ENCODE data around the gene MACROD1. TPM values are rescaled to one million over a fixed set of nuclear protein-coding genes. Genes with fewer than 3 reads are reported as not detected.

Gene MACROD1
- total and polyA plus RNA-seq, 9 of the 15 experiments (the other 6 are each of a cell fraction or from before 2014, with no cell fraction given) = 1.1 to 60.0 (median 26.4) TPM

- TF ChIP-seq HNRNPH1 (optimal IDR thresholded peaks at IDR 0.05; ENCODE audit: low read depth, low read length) = no peak
These were observed 165.0 kb downstream of the MACROD1 start (continued) for GRCh38 chr11:64000740-64001483.

- H3K9me3 ChIP-seq (replicated peaks; ENCODE audit: control insufficient read depth, insufficient read depth, low read depth, low read length) = no peaks in the 10 kb centered on the region
- POLR2A ChIA-PET = interaction anchor here (0.7 to 1.2 kb wide), 2 partner anchors 9 to 310 kb away, joined by 3 to 4 read pairs; no protein-coding TSS in a partner anchor
- no peaks in the 10 kb centered on the region for H3K79me2 ChIP-seq (ENCODE audit: control insufficient read depth, insufficient read depth, low read length)
- no peaks in the 10 kb centered on the region for H3K9me1 ChIP-seq (ENCODE audit: control insufficient read depth, insufficient read depth, low read length)
- FAIRE-seq (no peak), ATAC-seq (no peak), DNase-seq (ENCODE audit: extremely low read depth in 1 of 4, low spot score in 3 of 4) (no peak)
- no peak overlapping the region for H3K4me2 ChIP-seq (ENCODE audit: insufficient read depth, low read length)
- in situ Hi-C loops (cut with MboI) = no loop called here
- H3K4me3 ChIP-seq = no peak overlapping the region
- H3K27ac ChIP-seq (ENCODE audit: extremely low read depth, low read depth, low read length) = no peak overlapping the region
- H3K27me3 ChIP-seq (ENCODE audit: control insufficient read depth in 2 of 2, insufficient read depth in 2 of 2, low read length in 2 of 2) = no peaks in the 10 kb centered on the region
- H2AFZ ChIP-seq (ENCODE audit: low read depth, low read length) = no peak overlapping the region
- peaks cover 0 to 62% of the 10 kb centered on the region in 2 experiments; a peak in 2 of 5 replicates for H3K4me1 ChIP-seq (replicated peaks in 1 of 2; ENCODE audit: control insufficient read depth in 2 of 2, insufficient read depth in 2 of 2, low read length in 2 of 2)
- H4K20me1 ChIP-seq (replicated peaks; ENCODE audit: control insufficient read depth, insufficient read depth, low read length) = peaks cover 19% of the 10 kb centered on the region
- no peak overlapping the region for H3K9ac ChIP-seq (ENCODE audit: insufficient read depth in 1 of 2, low read depth in 2 of 2, low read length in 2 of 2)
- WGBS (ENCODE audit: insufficient coverage, low coverage, missing lambda C conversion rate) = 95% methylated on average over 15 of the region's 67 CpGs
- intact Hi-C loops (cut with micrococcal nuclease) = loop anchor here (10.0 kb wide), 2 partner anchors 95 to 145 kb away; no protein-coding TSS in a partner anchor
- H3K36me3 ChIP-seq (ENCODE audit: control insufficient read depth, insufficient read depth, low read length) = peaks cover 57% of the 10 kb centered on the region; the same call in 2 of the 3 replicates
- CTCF ChIA-PET (ENCODE audit: low intra/inter-chr PET ratio) = no interaction called here
- no TSS peak for BruUV-seq (replicated peaks)
- TF ChIP-seq JUN (IDR thresholded peaks at IDR 0.05; ENCODE audit: borderline replicate concordance, low read depth, low read length) = no peak
- TF ChIP-seq JUN (CRISPR knock-in tag; IDR thresholded peaks at IDR 0.05; ENCODE audit: borderline replicate concordance) = no peak
- no peak for TF ChIP-seq CAMTA2 (CRISPR knock-in tag; conservative IDR thresholded peaks at IDR 0.05)
- TF ChIP-seq ZFX (CRISPR knock-in tag; IDR thresholded peaks at IDR 0.05) = no peak
- TF ChIP-seq CREB5 (CRISPR knock-in tag; IDR thresholded peaks at IDR 0.05) = no peak
- TF ChIP-seq ZNF696 (CRISPR knock-in tag; conservative IDR thresholded peaks at IDR 0.05) = no peak
- TF ChIP-seq TRIM25 (IDR thresholded peaks at IDR 0.05; ENCODE audit: borderline replicate concordance) = no peak
- TF ChIP-seq RHOXF2B (CRISPR knock-in tag; conservative IDR thresholded peaks at IDR 0.05) = no peak
- no peak for TF ChIP-seq ZNF316 (IDR thresholded peaks at IDR 0.05)
- TF ChIP-seq COPS2 (conservative IDR thresholded peaks at IDR 0.05) = no peak
- no peak for TF ChIP-seq ZNF507 (tag; conservative IDR thresholded peaks at IDR 0.05)
- TF ChIP-seq FOS (IDR thresholded peaks at IDR 0.05; ENCODE audit: extremely low read depth, insufficient read length) = no peak
- no peak for TF ChIP-seq HSF4 (CRISPR knock-in tag; IDR thresholded peaks at IDR 0.05; ENCODE audit: borderline replicate concordance)
- TF ChIP-seq POLR2G (IDR thresholded peaks at IDR 0.05; ENCODE audit: low read depth, low read length) = peak; percentile 62
- TF ChIP-seq HNRNPL (IDR thresholded peaks at IDR 0.05; ENCODE audit: low read depth, low read length) = 0 out of 2 replicates have a peak, but pooled peaks have one; percentile 28
- TF ChIP-seq RBFOX2 (IDR thresholded peaks at IDR 0.05; ENCODE audit: low read depth, low read length) = peak; percentile 28
These were observed 165.7 kb downstream of the MACROD1 start for GRCh38 chr11:64000026-64000739.
